Stimulated activated CD8-positive, alpha-beta memory T cell treated with anti-CD3 and anti-CD28 coated beads, Interleukin-4, amount 100 ng/mL, for 4 hours (primary cell): Measurements from ENCODE around the gene CXCL6.

Experiments
- DNase-seq, 2 donors: peaks; one replicate each; pipeline ENCODE4 v3.0.0-alpha.2; 2020; ENCODE audit warnings: low read depth in 2 of 2, low spot score in 1 of 2

The CXCL6 gene

GRCh38 chr4:73842696-73843095, 6.2 kb downstream of the CXCL6 start:
- no peak for DNase-seq

- no peak for DNase-seq
These were observed 6.9 kb downstream of the CXCL6 start for GRCh38 chr4:73843369-73843768.

- no peak for DNase-seq
These were observed 7.9 kb downstream of the CXCL6 start for GRCh38 chr4:73844345-73844744.

- no peak for DNase-seq
These were observed 8.3 kb downstream of the CXCL6 start for GRCh38 chr4:73844806-73845205.

- no peak for DNase-seq
These were observed 11.2 kb downstream of the CXCL6 start for GRCh38 chr4:73847526-73848182.

GRCh38 chr4:73848183-73848777, 11.8 kb downstream of the CXCL6 start:
- DNase-seq, result no peak

- no peak for DNase-seq
These were observed 13.9 kb downstream of the CXCL6 start for GRCh38 chr4:73850261-73850970.

- DNase-seq, result no peak
These were observed 14.8 kb downstream of the CXCL6 start for GRCh38 chr4:73851293-73851692.

- DNase-seq, result no peak
These were observed 16.3 kb downstream of the CXCL6 start for GRCh38 chr4:73852771-73853170.

- no peak for DNase-seq
These were observed 16.8 kb downstream of the CXCL6 start, which contains the start of gene PF4V1 for GRCh38 chr4:73853246-73853704. TSS of gene PF4V1 (plus strand) at chr4:73853296. CDS start at chr4:73853363, 67 bp downstream.

GRCh38 chr4:73853718-73854473, 17.4 kb downstream of the CXCL6 start:
- no peak for DNase-seq

- DNase-seq, result no peak
These were observed 18.9 kb downstream of the CXCL6 start for GRCh38 chr4:73855406-73855805.

- no peak for DNase-seq
These were observed 20.0 kb downstream of the CXCL6 start for GRCh38 chr4:73856518-73856917.

GRCh38 chr4:73859614-73860088, 23.2 kb downstream of the CXCL6 start:
- DNase-seq, result no peak

GRCh38 chr4:73860181-73860580, 23.7 kb downstream of the CXCL6 start:
- DNase-seq, result no peak

- DNase-seq, result no peak
These were observed 24.4 kb downstream of the CXCL6 start for GRCh38 chr4:73860917-73861316.

GRCh38 chr4:73862322-73862721, 25.8 kb downstream of the CXCL6 start:
- DNase-seq, result no peak

- DNase-seq, result no peak
These were observed 27.9 kb downstream of the CXCL6 start for GRCh38 chr4:73864365-73864764.

GRCh38 chr4:73864961-73865360, 28.5 kb downstream of the CXCL6 start:
- no peak for DNase-seq

GRCh38 chr4:73865431-73866096, 29.1 kb downstream of the CXCL6 start:
- no peak for DNase-seq

GRCh38 chr4:73866246-73866645, 29.8 kb downstream of the CXCL6 start:
- no peak for DNase-seq
